Pancreas (tissue), 10 donors: ENCODE data around the gene RARS2. TPM values are rescaled to one million over a fixed set of nuclear protein-coding genes. Genes with fewer than 3 reads are reported as not detected.
A peak's percentile ranks its signal among the peaks of the same experiment; 100 is the strongest.

ENCODE experiments used
- ATAC-seq, 4 donors: fragments of 200-7000 bp; cut with Tn5 transposase; one replicate each; pipeline versions ENCODE4 v1.8.0 to v1.9.1; 2020; ENCODE audit warnings: mild to moderate bottlenecking in 4 of 4, moderate library complexity in 4 of 4
- DNase-seq, 6 donors: peaks; one replicate each; pipeline ENCODE4 v3.0.0-alpha.2; 2020
- FAIRE-seq: peaks from 2 replicates; lab custom pipeline; 2012; peaks lifted over from hg19 to GRCh38; lab: Jason Lieb, UNC
- H3K27ac ChIP-seq, 4 donors: fragments of 200-600 bp; sonication (generic); 1 replicate in 3 of 4; 2 replicates in 1 of 4; pipeline versions ENCODE4 v1.5.0 to v1.8.0; 2020
- H3K27me3 ChIP-seq, 4 donors: fragments of 200-600 bp; one replicate each; pipeline ENCODE4 v1.8.0; 2021
- H3K36me3 ChIP-seq, 3 donors: fragments of 200-600 bp; sonication (generic) in 1 of 3; one replicate each; pipeline versions ENCODE4 v1.5.0 to v1.8.0; 2020 to 2021
- H3K4me1 ChIP-seq, 3 donors: fragments of 200-600 bp; one replicate each; pipeline ENCODE4 v1.8.0; 2021
- H3K4me3 ChIP-seq, 4 donors: fragments of 200-600 bp; sonication (generic) in 2 of 4; one replicate each; pipeline versions ENCODE4 v1.5.0 to v1.8.0; 2020 to 2021
- H3K9me3 ChIP-seq, 4 donors: fragments of 200-600 bp; one replicate each; pipeline ENCODE4 v1.8.0; 2021
- CTCF ChIP-seq, 4 donors: fragments of 200-600 bp; sonication (generic) in 3 of 4; IDR thresholded peaks; one replicate each; pipeline versions ENCODE4 v1.5.0 to v1.8.0; 2021; ENCODE audit warnings: antibody characterized with exemption in 4 of 4
- WGBS, 2 donors: extraction: QIAGEN DNeasy Blood & Tissue Kit; methylation state at CpG; one replicate each; pipeline ENCODE4 v1.1.7; 2013; 5-methylcytosine and 5-hydroxymethylcytosine counted together
- intact Hi-C, 3 donors: fragments of 100-400 bp; cut with DNase I; formaldehyde crosslinking; loops; one replicate each; pipeline versions ENCODE4 v1.11.1 to v1.14.2; 2022
- polyA plus RNA-seq, 2 donors: library from polyadenylated mRNA; stranded (reverse); fragments of 200-250 nt; gene quantifications; one replicate each; pipeline ENCODE4 v1.2.3, GENCODE V29; 2013
- total RNA-seq, 6 donors: library from RNA; stranded (reverse); fragmentation: NEBNext Ultra II Directional in 4 of 6; extraction: Animal tissue kit (Norgen Biotek cat#: 25700) in 4 of 6; gene quantifications; one replicate each; pipeline versions ENCODE4 v1.2.1 to v1.2.4, GENCODE V29; 2021 to 2023
- donor health status: healthy with polysubstance abuse.
- donor health status: DM: no; HTN: no; CAD: no; lungs with moderate emphysema.
- donor health status: DM: no; HTN: no; CAD: no.
- donor health status: control.
- donor health status: control.
- donor health status: Bipolar disorder and iron deficiency.
- donor health status: DM: yes; HTN: yes; CAD: no.
- donor health status: DM: no; HTN: no; CAD: no.
- donor health status: DM: no; HTN: no; CAD: no.
- donor health status: DM: yes; HTN: yes; CAD: no.

The RARS2 gene
- total and polyA plus RNA-seq, 8 donors, result 7.5 to 21.7 (median 16.4) TPM

GRCh38 chr6:87472525-87473418, 117.0 kb downstream of the RARS2 start, which contains the start of gene SLC35A1:
Gene SLC35A1, plus strand, starts transcription at chr6:87472974. Its CDS starts 30 bp downstream, at chr6:87473004.
- no peaks in the 10 kb centered on the region for H3K27me3 ChIP-seq
- FAIRE-seq, result no peak
- 0 to 1% methylated on average over 66 to 70 of the region's 70 CpGs for WGBS, 2 donors
- peak within 1 kb of the TSS; percentile 70 to 88 (median 81) for H3K27ac ChIP-seq
- no peaks in the 10 kb centered on the region for H3K9me3 ChIP-seq
- peak; percentile 77 to 93 (median 82) for DNase-seq
- intact Hi-C loops, result no loop called here
- peak; percentile 95 to 99 (median 98) for ATAC-seq
- H3K4me1 ChIP-seq, result peaks cover 4 to 8% (median 7%) of the 10 kb centered on the region in 3 donors
- H3K4me3 ChIP-seq, result peak within 1 kb of the TSS; percentile 77 to 88 (median 86)
- TF ChIP-seq CTCF (IDR thresholded peaks at IDR 0.05), result peak in 2 of 4 donors; percentile 7 to 24
- no peaks in the 10 kb centered on the region for H3K36me3 ChIP-seq

DNA sequence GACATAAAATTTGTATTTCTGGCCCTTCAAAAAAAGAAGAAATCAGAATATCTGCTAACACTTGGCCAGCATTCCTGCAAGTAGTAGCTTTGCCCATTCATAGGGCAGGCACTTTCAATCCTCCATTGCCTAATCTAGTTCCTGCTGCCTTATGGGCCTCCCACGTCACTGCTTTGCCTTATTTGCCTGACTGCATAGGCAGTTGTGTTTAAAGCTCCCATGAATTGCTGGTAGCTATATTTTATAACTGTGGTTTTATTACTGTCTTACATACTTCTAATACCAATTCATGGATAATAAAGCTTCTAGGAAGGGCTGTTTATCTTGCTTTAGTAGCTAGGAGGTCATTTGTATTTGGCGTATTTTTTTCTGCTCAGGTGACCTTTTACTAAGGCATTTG, 124.7 kb downstream of the RARS2 start:
- Histone ChIP-seq H3K9me3 (no peaks in the 10 kb centered on the region), H3K27me3 (no peaks in the 10 kb centered on the region), H3K4me1 (no peaks in the 10 kb centered on the region), H3K27ac (no peak overlapping the region), H3K36me3 (no peaks in the 10 kb centered on the region), H3K4me3 (no peak overlapping the region)
- WGBS, 2 donors, result 87 to 94% methylated on average over 2 of the region's 2 CpGs
- no peak for ATAC-seq
- DNase-seq, result no peak
- no peak for TF ChIP-seq CTCF (IDR thresholded peaks at IDR 0.05)
- intact Hi-C loops, result no loop called here
- no peak for FAIRE-seq

Other genes with a start within 250 kb of the RARS2 start
- gene C6orf163, start 245.2 kb downstream of the RARS2 start, total RNA-seq, result 1 to 10 TPM in 4 of 6 donors, under 1 TPM in 2; 0.46 to 2.0 (median 1.4) TPM
- gene C6orf163, start 245.2 kb downstream of the RARS2 start, polyA plus RNA-seq, result 1 to 10 TPM; 3.3 to 6.2 TPM
- under 1 TPM in 3 of 6 donors, not detected in 3; 0.06 to 0.56 (median 0.14) TPM for gene CFAP206, start 182.0 kb downstream of the RARS2 start, total RNA-seq
- under 1 TPM; 0.08 to 0.31 TPM for gene CFAP206, start 182.0 kb downstream of the RARS2 start, polyA plus RNA-seq
- gene SLC35A1, start 117.0 kb downstream of the RARS2 start, total RNA-seq, result 10 to 100 TPM in 1 of 6 donors, 1 to 10 TPM in 5; 5.4 to 10.2 (median 7.5) TPM
- 10 to 100 TPM in 1 of 2 donors, 1 to 10 TPM in 1; 9.8 to 15.2 TPM for gene SLC35A1, start 117.0 kb downstream of the RARS2 start, polyA plus RNA-seq
- 10 to 100 TPM in 2 of 6 donors, 1 to 10 TPM in 4; 5.5 to 11.6 (median 7.6) TPM for gene ORC3, start 148 bp upstream of the RARS2 start, total RNA-seq
- gene ORC3, start 148 bp upstream of the RARS2 start, polyA plus RNA-seq, result 10 to 100 TPM in 1 of 2 donors, 1 to 10 TPM in 1; 6.7 to 11.5 TPM
- 10 to 100 TPM in 3 of 6 donors, 1 to 10 TPM in 3; 7.3 to 20.1 (median 10.2) TPM for gene AKIRIN2, start 112.2 kb upstream of the RARS2 start, total RNA-seq
- 10 to 100 TPM in 1 of 2 donors, 1 to 10 TPM in 1; 9.0 to 11.9 TPM for gene AKIRIN2, start 112.2 kb upstream of the RARS2 start, polyA plus RNA-seq